Ishikawa (cell line): ENCODE results near the gene PSD2.

Experiments used
- CEBPB ChIP-seq: IDR thresholded peaks from 2 replicates; pipeline ENCODE4 v1.6.1; 2012
- CREB1 ChIP-seq: IDR thresholded peaks from 2 replicates; pipeline ENCODE4 v1.6.1; 2012; ENCODE audit warnings: low read depth
- EGR1 ChIP-seq: IDR thresholded peaks from 2 replicates; pipeline ENCODE4 v1.6.1; 2012
- EP300 ChIP-seq: IDR thresholded peaks from 2 replicates; pipeline ENCODE4 v1.6.1; 2012; ENCODE audit warnings: borderline replicate concordance
- FOXM1 ChIP-seq: IDR thresholded peaks from 2 replicates; pipeline ENCODE4 v1.6.1; 2012; ENCODE audit warnings: low read depth, borderline replicate concordance
- NFIC ChIP-seq: IDR thresholded peaks from 2 replicates; pipeline ENCODE4 v1.6.1; 2012
- RAD21 ChIP-seq: IDR thresholded peaks from 2 replicates; pipeline ENCODE4 v1.6.1; 2012; ENCODE audit warnings: low read depth
- TAF1 ChIP-seq: IDR thresholded peaks from 2 replicates; pipeline ENCODE4 v1.6.1; 2012; ENCODE audit warnings: low read depth, mild to moderate bottlenecking
- TCF12 ChIP-seq: IDR thresholded peaks from 2 replicates; pipeline ENCODE4 v1.6.1; 2012; ENCODE audit warnings: low read depth
- TEAD4 ChIP-seq: IDR thresholded peaks from 2 replicates; pipeline ENCODE4 v1.6.1; 2012
- YY1 ChIP-seq: IDR thresholded peaks from 2 replicates; pipeline ENCODE4 v1.6.1; 2012; ENCODE audit warnings: low read depth
- ZBTB7A ChIP-seq: IDR thresholded peaks from 2 replicates; pipeline ENCODE4 v1.6.1; 2012; ENCODE audit warnings: low read depth
- TF ChIP-seq, protein P1 (sequence below): IDR thresholded peaks from 2 replicates; pipeline ENCODE4 v1.6.1; 2012
- TF ChIP-seq, protein P2 (sequence below): IDR thresholded peaks from 2 replicates; pipeline ENCODE4 v1.6.1; 2012; ENCODE audit warnings: low read depth, mild to moderate bottlenecking
- TF ChIP-seq, protein P3 (sequence below): IDR thresholded peaks from 2 replicates; pipeline ENCODE4 v1.6.1; 2012

The PSD2 gene

DNA sequence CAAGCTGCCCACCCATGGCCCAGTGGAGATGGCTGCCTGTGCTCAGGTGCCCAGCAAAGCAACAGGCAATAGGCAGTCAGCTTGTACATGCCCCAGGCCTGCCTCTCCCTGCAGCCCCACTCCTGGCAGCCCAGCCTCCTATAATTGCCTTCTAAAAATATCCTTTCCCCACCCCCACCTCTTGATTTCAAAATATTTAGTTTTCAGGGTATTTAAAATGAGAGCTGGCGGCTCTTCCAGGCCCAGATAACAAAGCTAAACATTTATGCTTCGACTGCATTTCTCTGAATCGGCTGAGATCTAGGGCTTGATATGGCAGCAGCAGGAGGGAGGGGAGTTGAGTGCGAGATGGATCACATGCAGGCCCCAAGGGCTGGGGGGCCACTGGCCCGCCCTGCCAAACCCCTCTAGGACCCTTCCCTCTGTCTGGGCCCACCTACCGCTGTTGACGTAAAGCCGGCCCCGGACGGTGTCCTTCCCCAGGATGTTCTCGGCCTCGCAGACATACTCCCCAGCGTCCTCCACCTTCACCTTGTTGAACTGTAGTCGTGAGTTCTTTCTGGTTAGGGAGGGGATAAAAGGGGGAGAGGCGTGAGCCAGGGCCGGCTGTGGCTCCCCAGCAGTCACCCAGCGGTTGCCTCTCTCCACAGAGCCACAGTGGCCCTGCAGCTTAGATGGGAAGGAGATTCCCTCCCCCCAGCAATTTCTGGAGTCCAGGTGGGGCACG, 85.0 kb downstream of the PSD2 start:
- TF ChIP-seq, protein P1, sequence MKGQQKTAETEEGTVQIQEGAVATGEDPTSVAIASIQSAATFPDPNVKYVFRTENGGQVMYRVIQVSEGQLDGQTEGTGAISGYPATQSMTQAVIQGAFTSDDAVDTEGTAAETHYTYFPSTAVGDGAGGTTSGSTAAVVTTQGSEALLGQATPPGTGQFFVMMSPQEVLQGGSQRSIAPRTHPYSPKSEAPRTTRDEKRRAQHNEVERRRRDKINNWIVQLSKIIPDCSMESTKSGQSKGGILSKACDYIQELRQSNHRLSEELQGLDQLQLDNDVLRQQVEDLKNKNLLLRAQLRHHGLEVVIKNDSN: no peak
- TF ChIP-seq NFIC: no peak
- TF ChIP-seq, protein P2, sequence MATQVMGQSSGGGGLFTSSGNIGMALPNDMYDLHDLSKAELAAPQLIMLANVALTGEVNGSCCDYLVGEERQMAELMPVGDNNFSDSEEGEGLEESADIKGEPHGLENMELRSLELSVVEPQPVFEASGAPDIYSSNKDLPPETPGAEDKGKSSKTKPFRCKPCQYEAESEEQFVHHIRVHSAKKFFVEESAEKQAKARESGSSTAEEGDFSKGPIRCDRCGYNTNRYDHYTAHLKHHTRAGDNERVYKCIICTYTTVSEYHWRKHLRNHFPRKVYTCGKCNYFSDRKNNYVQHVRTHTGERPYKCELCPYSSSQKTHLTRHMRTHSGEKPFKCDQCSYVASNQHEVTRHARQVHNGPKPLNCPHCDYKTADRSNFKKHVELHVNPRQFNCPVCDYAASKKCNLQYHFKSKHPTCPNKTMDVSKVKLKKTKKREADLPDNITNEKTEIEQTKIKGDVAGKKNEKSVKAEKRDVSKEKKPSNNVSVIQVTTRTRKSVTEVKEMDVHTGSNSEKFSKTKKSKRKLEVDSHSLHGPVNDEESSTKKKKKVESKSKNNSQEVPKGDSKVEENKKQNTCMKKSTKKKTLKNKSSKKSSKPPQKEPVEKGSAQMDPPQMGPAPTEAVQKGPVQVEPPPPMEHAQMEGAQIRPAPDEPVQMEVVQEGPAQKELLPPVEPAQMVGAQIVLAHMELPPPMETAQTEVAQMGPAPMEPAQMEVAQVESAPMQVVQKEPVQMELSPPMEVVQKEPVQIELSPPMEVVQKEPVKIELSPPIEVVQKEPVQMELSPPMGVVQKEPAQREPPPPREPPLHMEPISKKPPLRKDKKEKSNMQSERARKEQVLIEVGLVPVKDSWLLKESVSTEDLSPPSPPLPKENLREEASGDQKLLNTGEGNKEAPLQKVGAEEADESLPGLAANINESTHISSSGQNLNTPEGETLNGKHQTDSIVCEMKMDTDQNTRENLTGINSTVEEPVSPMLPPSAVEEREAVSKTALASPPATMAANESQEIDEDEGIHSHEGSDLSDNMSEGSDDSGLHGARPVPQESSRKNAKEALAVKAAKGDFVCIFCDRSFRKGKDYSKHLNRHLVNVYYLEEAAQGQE: no peak

DNA sequence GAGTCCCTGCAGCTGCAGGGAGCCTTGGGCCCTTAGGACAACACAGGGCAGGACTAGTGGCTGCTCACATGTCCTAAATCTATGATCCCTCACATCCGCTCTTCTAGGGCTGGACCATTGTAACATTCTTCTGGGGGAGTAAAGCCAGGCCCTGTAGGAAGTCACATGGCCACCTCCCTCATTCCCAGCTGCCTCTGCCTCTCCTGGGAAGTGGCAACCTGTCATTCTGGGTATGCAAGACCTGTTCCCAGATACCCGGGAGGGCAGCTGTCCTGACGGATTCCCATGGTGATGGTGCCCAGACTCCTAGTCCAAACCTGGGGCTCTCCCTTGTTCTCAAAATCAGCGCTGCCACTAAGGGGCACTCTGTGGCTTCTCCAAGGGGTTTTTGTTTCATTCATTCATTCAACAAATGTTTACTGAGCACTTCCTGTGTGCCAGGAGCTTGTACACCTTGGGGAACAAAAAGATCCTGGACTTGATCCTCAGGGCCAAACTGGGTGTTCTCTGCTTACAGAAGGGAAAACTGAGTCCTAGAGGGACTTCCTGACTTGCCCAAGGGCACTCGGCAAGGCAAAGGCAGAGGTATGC, 85.6 kb downstream of the PSD2 start:
- TF ChIP-seq RAD21 (peak; percentile 4; the same call in 1 of the 2 replicates), EP300 (no peak), TEAD4 (no peak), YY1 (no peak)

DNA sequence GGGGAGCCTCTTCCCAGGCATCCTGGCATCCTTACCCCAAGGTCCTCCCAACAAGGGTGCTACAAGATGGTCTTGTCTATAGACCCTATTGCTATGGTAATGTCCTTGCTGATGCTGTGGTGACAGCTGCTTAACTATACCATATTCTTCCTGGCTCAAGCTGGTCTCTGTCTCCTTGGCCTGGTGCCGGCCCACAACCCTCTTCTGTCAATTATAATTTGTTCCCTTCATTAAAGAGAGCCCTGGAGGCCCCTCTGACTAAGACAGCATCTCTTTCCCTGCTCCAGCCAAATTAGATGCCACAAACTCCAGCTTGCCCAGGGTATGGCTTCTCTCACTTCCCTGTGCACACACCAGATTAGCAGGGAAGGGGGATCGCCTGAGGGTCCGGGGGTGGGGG, 86.7 kb downstream of the PSD2 start:
- TF ChIP-seq EGR1 (no peak), TEAD4 (no peak), CEBPB (no peak), FOXM1 (no peak), CREB1 (no peak), EP300 (no peak), ZBTB7A (no peak), RAD21 (no peak), TCF12 (no peak), TAF1 (no peak), NFIC (no peak), YY1 (no peak)
- TF ChIP-seq, protein P3, sequence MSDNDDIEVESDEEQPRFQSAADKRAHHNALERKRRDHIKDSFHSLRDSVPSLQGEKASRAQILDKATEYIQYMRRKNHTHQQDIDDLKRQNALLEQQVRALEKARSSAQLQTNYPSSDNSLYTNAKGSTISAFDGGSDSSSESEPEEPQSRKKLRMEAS: no peak
- TF ChIP-seq, protein P2: no peak
- TF ChIP-seq, protein P1: no peak

DNA sequence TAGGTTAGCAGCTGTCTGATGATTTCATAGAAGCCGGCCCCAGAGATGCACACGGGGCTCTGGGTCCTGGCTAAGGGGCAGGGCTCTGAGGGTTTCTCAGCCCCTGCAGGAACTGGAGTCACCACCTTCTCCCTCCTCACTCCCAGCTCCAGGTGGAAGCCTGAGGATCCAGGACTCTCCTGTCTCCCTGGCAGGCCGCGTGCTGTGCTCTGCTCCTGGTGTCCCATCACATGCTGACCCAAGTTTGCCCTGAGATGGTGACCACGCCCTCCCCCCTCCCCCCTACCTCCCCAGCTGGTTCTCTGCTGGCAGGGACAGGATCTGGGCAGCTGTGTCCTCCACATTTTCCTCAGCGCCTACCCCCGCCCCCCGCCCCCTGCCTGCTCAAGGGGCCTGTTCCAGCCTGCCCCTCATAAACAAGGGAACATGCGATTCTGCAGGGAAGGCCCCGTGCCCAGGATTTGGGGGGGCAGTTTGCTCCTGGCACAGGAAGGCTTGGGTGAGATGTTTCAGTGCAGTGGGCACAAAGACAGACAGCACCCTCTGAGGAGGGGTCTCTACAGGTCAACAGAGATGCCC, 87.4 kb downstream of the PSD2 start:
- TF ChIP-seq CREB1: no peak
- no peak for TF ChIP-seq TEAD4
- no peak for TF ChIP-seq TAF1
- TF ChIP-seq FOXM1: no peak
- TF ChIP-seq, protein P2: no peak
- TF ChIP-seq ZBTB7A: no peak
- TF ChIP-seq CEBPB: no peak
- TF ChIP-seq, protein P1: no peak
- no peak for TF ChIP-seq YY1
- TF ChIP-seq EGR1: no peak
- TF ChIP-seq NFIC: no peak
- TF ChIP-seq EP300: no peak
- TF ChIP-seq TCF12: no peak
- TF ChIP-seq RAD21: no peak
